ENCODE data around the gene STRIP1.

- TF ChIP-seq POLR2A (IDR thresholded peaks at IDR 0.05; ENCODE audit: low read depth, low read length) (no peak), TAF1 (IDR thresholded peaks at IDR 0.05; ENCODE audit: low read depth, low read length) (no peak), POLR2AphosphoS5 (IDR thresholded peaks at IDR 0.05; ENCODE audit: low read depth, low read length) (no peak)
These were observed 29.4 kb downstream of the STRIP1 start for GRCh38 chr1:110063781-110064180.

Measured in GM12891 (cell line).